Activated gamma-delta T cell treated with Interleukin-2 at 50 U/mL for 16 hours (primary cell): Measurements from ENCODE around the gene TMEM187.

Experiments used
- DNase-seq: peaks from one replicate; pipeline ENCODE4 v3.0.0-alpha.2; 2020

The TMEM187 gene

DNA sequence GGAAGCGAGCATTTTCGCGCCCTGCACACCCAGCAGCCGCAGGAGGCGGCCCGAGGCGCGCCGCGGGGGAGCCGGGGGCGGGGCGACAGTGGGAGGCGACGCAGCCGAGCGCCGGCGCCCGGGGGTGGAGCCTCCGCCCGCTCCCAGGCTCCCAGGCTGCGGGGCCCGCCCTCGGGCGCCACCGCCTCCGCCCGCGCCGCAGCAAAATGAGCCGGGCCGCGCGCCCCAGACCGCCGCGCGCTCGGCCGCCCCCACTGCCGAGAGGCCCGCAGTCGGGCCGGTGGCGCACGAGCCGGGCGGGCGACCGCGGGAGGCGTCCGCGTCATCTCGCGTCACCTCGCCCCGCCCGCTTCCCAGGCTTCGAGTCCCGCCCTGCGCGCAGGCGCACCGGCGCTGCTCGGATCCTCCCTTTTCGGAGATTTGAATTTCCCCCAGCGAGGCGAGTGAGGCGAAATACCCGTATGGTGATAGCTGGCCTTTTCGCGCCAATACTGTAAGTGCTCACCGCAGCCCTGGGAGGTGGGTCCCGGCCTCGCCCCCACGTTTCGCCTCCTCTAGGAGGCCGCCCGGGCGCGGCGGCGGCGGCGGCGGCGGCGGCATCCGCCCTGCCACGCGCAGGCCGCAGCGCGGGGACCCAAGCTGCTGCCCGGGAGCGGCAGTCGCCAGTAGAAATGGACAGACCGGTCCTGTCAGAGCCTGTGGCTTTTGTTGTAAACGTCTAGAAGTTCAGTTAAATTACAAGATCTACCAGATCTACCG is at the start of gene TMEM187:
TMEM187 (plus strand) TSS at position 387 of the 759 bp plus-strand sequence. CDS start 9,309 bp downstream, outside the sequence.
- peak; percentile 87 for DNase-seq

- no peak for DNase-seq
Measured at GRCh38 chrX:153922932-153923857, 49.4 kb upstream of the TMEM187 start.

DNA sequence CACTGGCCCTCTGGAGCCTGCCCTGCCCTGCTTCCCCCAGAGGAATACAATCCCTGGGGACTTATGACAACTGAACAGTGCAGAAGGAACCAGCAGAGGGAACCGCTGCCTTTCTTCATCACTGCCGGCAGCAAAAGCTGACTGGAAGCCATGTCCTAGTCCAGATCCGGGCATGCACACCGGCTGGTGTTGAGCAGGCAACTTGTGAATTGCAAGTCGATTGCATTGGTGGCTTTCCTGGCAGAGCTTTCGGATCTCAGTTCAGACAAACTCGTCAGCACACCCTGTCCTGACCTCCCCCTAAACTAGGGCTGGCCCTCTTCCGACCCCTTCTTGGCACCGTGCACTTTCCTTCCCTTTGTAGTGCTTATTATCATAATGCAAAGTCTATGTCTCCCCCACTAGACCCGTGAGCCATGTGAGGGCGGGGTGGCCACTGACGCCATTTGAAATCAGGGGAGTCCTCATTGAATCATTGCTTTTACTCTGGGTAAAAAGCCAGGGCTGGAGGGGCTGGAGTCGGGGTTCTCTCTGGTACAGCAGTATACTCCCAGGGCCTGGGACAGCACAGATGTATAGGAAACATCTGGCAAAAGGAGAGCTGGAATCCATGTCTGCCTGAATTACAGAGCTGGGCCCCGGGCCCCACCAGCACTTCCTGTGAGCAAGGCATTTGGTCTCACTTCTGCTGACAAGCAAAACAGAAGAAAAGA is 48.2 kb upstream of the TMEM187 start:
- DNase-seq, result no peak

DNA sequence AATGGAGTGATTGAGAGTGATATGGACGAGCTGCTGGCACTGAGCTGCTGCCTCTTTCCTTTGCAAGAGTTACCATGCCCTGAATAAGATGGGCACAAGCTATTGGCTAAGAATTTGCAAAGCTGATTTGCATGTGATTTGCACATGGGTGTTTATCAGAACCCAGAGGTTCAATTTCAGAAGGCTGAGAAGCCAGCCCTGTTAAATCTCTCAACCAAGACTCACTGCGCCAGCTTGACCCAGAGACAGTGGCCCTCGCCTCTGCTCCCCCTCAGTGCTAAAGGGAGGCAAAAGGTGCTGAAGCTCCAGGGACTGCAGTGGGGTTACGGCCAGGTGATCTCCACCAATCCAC is 47.2 kb upstream of the TMEM187 start:
- no peak for DNase-seq

GRCh38 chrX:153925739-153926551 is 46.6 kb upstream of the TMEM187 start, which contains the start of gene ARHGAP4:
TSS of gene ARHGAP4 (minus strand) at chrX:153926264. CDS start at chrX:153926202, 62 bp downstream.
- peak; percentile 41 for DNase-seq

- no peak for DNase-seq
Measured at GRCh38 chrX:153926552-153926857, 46.0 kb upstream of the TMEM187 start.

DNA sequence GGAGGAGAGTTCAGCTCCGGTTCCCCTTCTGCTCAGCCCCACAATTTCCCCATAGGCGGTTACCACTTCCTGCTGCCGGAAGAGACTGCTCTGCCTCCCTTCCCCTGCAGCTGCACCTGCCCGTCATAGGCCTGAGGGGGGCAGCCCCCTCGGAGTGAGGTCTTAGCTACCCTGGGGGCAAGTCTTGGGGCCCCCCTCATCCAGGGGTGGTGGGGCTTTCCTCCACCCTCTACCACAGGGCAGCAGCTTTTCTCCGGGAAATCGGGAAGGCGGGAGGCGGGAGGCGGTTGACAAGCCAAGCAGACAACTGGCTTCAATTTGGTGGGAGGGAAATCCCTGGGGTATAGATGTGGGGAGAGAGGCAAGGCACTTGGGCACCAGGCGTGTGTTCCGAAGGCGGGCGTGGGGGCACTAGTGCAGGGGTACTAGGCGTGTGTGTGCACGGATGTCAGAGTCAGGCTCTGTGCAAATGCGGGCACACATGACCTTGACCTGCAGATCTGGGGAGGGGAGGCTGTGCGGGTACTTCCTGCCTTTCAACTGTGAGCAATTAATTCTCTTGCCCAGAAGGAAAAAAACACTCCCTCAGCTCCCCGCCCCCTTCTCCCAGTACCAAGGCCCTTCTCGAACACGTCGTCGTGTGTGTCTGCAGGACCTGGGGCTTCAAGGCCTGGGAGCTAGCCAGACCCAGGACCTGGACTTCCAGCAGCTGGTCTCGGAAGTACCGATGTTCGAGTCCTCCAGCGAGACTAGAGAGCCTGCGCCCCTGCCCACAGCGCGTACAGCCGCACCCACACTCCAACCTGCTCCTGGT is 45.5 kb upstream of the TMEM187 start:
- DNase-seq, result peak; percentile 82

- DNase-seq, result no peak
Measured at GRCh38 chrX:153927672-153927921, 45.0 kb upstream of the TMEM187 start.

DNA sequence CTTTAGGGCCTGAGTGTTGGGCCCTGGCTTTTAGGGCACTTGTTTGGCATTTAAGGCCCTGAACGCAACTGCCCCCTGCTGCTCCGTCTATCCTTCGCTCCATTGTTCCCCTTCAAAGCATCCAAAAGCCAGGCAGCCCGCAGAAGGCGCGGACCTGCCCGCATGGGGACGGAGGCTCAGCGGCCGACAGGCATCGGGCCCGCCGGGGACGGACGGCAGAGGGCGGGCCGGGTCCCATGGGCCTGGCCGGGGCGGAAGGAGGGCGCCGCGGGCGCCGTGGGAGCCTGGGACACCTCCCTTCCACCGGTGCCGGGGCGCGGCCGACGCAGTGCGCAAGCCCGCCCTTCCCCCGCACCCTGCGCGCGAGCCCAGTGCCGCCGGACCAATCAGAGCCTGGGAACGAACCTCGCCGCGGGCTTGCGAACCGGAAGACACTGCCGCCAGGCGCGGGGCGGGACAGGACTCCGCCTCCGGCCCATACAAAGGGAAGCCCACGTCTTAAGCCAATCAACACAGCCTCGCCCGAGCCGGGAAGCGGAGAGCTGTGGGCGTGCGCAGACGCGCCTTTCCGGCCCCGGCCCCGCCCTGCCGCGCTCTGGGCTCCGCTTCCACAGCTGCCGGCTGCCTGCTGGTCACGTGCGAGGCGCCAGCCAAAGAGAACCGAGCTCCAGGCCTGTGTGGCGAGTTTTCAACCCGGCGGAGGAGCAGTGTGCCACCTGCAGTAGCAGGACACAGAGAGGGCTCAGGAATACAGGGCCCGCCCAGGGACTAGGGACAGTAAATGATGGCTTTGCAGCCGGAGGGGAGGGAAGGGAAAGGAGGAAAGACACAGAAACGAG is 44.4 kb upstream of the TMEM187 start:
- peak; percentile 94 for DNase-seq

GRCh38 chrX:153928846-153929245 is 43.7 kb upstream of the TMEM187 start:
- DNase-seq, result no peak

DNA sequence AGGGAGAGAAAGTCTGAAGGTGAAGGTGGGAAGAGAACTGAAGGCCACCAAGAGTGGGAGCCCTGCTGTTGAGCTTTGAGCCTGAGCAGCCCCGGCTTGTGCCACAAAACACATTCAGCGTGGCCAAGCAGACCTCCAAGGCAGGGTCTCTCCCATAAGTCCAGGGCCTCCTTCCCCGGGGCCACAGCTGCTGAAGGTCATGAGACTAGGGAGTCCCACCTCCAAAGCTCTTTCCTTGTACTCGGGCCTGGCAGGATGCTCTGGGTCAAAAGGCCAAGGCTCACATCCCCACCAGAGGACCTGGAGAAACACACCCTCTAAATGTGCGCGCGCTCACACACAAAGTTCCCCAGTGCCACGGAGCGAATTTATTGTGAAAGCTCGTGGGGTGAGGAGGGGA is 43.0 kb upstream of the TMEM187 start:
- DNase-seq, result no peak

GRCh38 chrX:153930011-153930910 is 42.3 kb upstream of the TMEM187 start:
- no peak for DNase-seq

DNA sequence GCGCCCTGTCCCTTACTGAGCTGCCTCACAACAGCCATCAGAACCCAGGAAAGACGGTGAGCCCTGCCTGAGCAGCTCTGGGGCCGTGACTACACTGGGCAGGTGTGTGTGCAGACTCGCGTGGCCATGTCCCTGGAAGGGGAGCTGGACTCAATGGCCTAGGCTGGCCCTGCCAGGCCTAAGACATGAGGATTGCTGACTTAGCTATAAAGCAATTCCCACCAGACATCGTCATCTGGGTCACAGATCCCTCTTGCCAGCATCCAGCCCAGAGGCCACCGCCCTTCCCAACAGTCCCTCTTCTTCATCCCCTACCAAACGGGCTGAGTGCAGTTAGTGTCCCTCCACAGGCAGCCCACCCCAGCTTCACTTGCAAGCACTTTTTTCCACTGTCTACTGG is 41.4 kb upstream of the TMEM187 start:
- no peak for DNase-seq

DNA sequence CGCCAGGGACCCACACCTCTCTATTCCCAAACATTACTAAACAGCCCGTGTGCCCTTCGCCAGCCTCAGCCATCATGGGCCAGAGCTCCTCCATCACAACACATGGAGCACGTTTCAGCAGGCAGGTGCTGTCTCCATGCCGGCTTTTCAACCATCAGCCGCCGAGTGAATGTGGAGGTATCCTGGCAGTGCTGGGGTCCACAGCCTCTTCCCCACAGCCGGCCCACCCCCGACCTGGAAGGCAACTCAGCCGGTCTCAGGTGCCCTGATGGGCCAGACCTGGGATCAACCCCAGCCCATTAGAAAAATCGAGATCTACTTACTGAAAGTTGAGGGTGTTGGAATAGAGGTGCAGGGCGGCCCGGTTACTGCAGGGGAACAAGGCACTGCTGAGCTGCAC is 40.8 kb upstream of the TMEM187 start:
- DNase-seq, result no peak

GRCh38 chrX:153932220-153932915 is 40.2 kb upstream of the TMEM187 start:
- DNase-seq, result no peak

GRCh38 chrX:153933748-153934147 is 38.8 kb upstream of the TMEM187 start:
- no peak for DNase-seq

DNA sequence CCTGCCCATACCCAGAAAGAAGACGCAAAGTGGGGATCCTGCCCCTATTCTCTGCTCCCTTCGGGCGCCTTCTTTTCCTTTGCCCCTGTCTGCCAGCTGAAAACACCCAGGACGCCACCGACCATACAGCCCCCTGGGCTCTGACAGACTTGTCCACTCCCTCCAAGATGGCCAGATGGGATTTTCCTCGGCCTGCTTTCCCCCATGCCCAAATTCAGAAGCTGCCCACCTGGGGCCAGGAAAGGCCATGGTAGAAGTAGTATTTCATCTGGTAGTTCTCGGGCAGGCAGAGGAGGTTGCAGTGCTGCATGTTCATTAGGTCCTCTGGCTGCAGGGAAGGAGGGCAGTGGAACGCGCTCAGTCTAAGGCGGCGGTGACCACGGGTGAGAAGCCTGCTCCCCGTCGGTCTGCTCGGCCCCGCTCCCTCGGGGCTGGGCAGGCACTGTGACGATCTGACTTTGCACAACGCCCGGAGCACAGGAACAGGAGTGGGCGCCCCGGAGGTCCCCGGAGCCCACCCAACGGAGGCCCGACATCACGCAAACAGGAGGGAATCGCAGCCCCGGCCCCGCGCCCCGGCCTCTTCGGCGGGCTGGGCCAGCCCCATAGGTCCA is 38.3 kb upstream of the TMEM187 start:
- DNase-seq, result no peak

DNA sequence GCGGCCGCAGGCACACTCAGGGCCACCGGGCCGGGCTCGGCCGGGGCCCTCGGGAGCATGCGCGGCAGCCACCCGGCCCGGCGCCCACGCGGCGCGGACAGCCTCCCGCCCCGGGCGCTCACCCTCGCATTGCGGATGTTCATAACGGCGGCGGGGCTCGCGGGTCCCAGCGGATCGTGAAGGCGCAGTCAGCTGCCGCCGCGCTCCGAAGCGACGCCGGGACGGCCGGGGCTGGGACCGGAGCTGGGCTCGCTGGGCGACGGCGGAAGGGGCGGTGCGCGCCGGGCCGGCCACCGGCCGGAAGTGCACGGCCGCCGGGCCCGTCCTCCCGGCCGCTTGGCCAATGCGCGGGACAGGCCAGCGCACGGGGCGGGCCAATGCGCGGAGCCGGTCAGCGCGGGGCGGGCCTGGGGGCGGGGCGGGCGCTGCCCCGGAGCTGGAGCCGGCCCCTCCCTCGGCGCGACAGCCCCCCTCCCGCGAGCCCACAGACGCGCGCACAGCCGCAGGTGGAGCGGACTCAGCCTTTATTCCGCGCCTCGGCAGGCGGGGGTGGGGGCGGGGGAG is 37.7 kb upstream of the TMEM187 start, which contains the start of gene NAA10:
NAA10 (minus strand) TSS at position 276 of the 564 bp plus-strand sequence; CDS start at position 143, 133 bp downstream.
- peak; percentile 43 for DNase-seq
